Measurements from ENCODE around the gene VSIG2. TPM values are rescaled to one million over a fixed set of nuclear protein-coding genes. Genes with fewer than 3 reads are reported as not detected.

The VSIG2 gene
- total RNA-seq, 1 experiment from 2014 or later = not detected

DNA sequence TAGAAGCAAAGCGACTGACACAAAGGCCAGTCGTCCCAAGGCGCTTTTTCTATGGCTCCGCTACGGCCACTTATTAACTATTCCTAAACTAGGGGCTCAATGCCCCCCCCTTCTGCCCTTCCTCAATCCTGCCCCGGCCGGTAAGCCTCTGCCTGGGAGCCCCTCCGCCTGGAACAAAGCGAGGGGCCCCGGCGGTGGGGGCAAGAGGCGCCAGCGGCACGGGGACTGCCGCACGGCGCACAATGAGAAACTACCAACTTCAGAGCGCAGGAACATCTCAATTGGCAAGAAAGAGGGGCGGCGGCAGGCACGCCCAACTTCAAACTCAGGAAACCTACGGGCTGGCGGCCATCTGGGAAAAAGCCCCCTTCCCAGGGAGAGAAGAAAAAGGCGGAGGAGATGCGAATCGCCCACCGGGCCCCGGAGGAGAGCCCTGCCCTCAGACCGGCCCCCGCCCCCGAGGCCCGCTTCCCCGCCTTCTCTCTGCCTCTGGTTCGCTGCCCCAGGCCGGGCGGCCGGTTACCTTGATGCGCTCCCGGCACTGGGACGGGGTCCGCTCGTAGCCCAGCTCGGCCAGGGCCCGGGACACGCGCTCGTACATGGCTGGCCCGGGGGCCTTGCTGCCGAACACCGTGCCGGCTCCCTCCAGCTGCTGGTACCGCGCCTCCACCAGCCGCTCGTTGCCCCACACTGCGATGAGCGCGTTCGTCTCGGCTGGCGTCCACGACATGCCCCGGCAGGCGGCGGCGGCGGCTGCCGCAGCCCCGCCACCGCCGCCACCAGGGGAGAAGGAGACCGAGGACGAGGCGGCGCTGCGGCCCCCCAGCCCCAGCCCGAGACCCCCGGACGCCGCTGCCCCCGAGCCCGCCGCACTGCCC, 47.5 kb upstream of the VSIG2 start:
- Mint-ChIP-seq H3K9me3 (ENCODE audit: unreplicated experiment) (no peaks in the 10 kb centered on the region), H3K4me3 (ENCODE audit: unreplicated experiment) (peak overlapping the region; percentile 83), H3K36me3 (ENCODE audit: insufficient read depth, unreplicated experiment) (no peaks in the 10 kb centered on the region), H3K4me1 (ENCODE audit: insufficient read depth, unreplicated experiment) (peaks cover 11% of the 10 kb centered on the region), H3K27me3 (ENCODE audit: insufficient read depth, unreplicated experiment) (no peaks in the 10 kb centered on the region), H3K27ac (ENCODE audit: low read depth, unreplicated experiment) (peak overlapping the region; percentile 80)
- BruUV-seq (replicated peaks) = no TSS peak
- TF ChIP-seq, protein P1, sequence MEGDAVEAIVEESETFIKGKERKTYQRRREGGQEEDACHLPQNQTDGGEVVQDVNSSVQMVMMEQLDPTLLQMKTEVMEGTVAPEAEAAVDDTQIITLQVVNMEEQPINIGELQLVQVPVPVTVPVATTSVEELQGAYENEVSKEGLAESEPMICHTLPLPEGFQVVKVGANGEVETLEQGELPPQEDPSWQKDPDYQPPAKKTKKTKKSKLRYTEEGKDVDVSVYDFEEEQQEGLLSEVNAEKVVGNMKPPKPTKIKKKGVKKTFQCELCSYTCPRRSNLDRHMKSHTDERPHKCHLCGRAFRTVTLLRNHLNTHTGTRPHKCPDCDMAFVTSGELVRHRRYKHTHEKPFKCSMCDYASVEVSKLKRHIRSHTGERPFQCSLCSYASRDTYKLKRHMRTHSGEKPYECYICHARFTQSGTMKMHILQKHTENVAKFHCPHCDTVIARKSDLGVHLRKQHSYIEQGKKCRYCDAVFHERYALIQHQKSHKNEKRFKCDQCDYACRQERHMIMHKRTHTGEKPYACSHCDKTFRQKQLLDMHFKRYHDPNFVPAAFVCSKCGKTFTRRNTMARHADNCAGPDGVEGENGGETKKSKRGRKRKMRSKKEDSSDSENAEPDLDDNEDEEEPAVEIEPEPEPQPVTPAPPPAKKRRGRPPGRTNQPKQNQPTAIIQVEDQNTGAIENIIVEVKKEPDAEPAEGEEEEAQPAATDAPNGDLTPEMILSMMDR (IDR thresholded peaks at IDR 0.05; ENCODE audit: unreplicated experiment) = no peak
- ChIA-PET POLR2A (interaction anchor here (0.6 to 4.9 kb wide), 30 partner anchors 9 to 1221 kb away, joined by 3 to 19 read pairs (median 4); partner anchors contain the start of genes CCDC15, ESAM, NRGN and SIAE), CTCF (interaction anchor here (0.7 to 16.8 kb wide), 15 partner anchors 12 to 397 kb away, joined by 3 to 201 read pairs (median 5); partner anchors contain the start of genes ESAM, SIAE, SPA17 and VSIG2)
- peak; percentile 36 for DNase-seq (ENCODE audit: unreplicated experiment)
- intact Hi-C loops (cut with micrococcal nuclease) = loop anchor here (1.0 to 10.0 kb wide), 2 partner anchors 38 to 55 kb away; no protein-coding TSS in a partner anchor

DNA sequence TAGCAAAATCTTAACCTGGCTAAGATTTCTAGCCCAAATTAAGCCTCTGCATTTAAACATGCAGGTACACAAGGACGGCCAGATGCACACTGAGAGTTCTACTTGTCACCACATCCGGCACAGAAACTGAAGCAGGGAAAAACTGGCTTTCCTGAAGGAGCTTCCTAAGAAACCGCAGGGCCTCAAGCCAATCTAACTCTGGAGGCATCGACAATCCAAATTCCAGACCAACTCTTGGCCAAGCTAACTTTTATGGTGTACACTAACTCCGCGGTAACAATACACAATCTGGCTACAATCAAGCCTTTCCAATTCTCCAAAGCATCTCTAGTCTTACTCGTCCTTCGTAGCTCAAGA, 46.9 kb upstream of the VSIG2 start:
- peak; percentile 51 for DNase-seq (ENCODE audit: unreplicated experiment)
- ChIA-PET POLR2A (interaction anchor here (0.8 to 4.9 kb wide), 19 partner anchors 9 to 794 kb away, joined by 3 to 19 read pairs (median 4); partner anchors contain the start of genes CCDC15, NRGN, SIAE and SPA17), CTCF (interaction anchor here (0.7 to 16.8 kb wide), 17 partner anchors 12 to 397 kb away, joined by 3 to 201 read pairs (median 4); partner anchors contain the start of genes ESAM, SIAE, SPA17 and VSIG2)
- intact Hi-C loops (cut with micrococcal nuclease) = loop anchor here (10.0 kb wide), 1 partner anchor 54 kb away; no protein-coding TSS in a partner anchor
- peaks cover 11% of the 10 kb centered on the region for H3K4me1 Mint-ChIP-seq (ENCODE audit: insufficient read depth, unreplicated experiment)
- no TSS peak for BruUV-seq (replicated peaks)
- peak overlapping the region; percentile 80 for H3K27ac Mint-ChIP-seq (ENCODE audit: low read depth, unreplicated experiment)
- H3K36me3 Mint-ChIP-seq (ENCODE audit: insufficient read depth, unreplicated experiment) = no peaks in the 10 kb centered on the region
- peak overlapping the region; percentile 83 for H3K4me3 Mint-ChIP-seq (ENCODE audit: unreplicated experiment)
- H3K9me3 Mint-ChIP-seq (ENCODE audit: unreplicated experiment) = no peaks in the 10 kb centered on the region
- TF ChIP-seq, protein P1 (IDR thresholded peaks at IDR 0.05; ENCODE audit: unreplicated experiment) = no peak
- H3K27me3 Mint-ChIP-seq (ENCODE audit: insufficient read depth, unreplicated experiment) = no peaks in the 10 kb centered on the region

DNA sequence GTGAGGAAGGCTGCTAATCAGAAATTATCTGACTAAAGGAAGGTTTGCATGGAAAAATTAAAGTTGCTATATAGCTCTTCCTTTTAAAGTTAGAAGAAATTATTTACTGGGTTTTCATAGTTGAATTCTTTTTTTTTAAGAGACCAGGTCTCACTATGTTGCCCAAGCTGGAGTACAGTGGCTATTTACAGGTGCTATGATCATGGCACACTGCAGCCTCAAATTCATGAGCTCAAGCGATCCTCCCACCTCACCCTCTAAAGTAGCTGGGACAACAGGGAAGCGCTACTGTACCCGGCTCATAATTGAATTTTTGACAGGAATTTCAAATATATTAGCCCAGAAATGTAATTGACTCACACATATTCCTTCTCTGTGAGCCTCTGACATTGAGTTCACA, 44.3 kb upstream of the VSIG2 start:
- ChIA-PET CTCF (interaction anchor here (0.5 to 16.8 kb wide), 8 partner anchors 15 to 1219 kb away, joined by 3 to 201 read pairs (median 12); no protein-coding TSS in a partner anchor), POLR2A (interaction anchor here (1.1 kb wide), 1 partner anchor 11 kb away, joined by 4 read pairs; no protein-coding TSS in a partner anchor)
- intact Hi-C loops (cut with micrococcal nuclease) = loop anchor here (10.0 kb wide), 1 partner anchor 52 kb away; no protein-coding TSS in a partner anchor
- Mint-ChIP-seq H3K4me1 (ENCODE audit: insufficient read depth, unreplicated experiment) (peaks cover 27% of the 10 kb centered on the region), H3K27ac (ENCODE audit: low read depth, unreplicated experiment) (no peak overlapping the region), H3K9me3 (ENCODE audit: unreplicated experiment) (no peaks in the 10 kb centered on the region), H3K4me3 (ENCODE audit: unreplicated experiment) (no peak overlapping the region), H3K36me3 (ENCODE audit: insufficient read depth, unreplicated experiment) (no peaks in the 10 kb centered on the region), H3K27me3 (ENCODE audit: insufficient read depth, unreplicated experiment) (no peaks in the 10 kb centered on the region)
- BruUV-seq (replicated peaks) = no TSS peak
- TF ChIP-seq, protein P1 (IDR thresholded peaks at IDR 0.05; ENCODE audit: unreplicated experiment) = no peak
- DNase-seq (ENCODE audit: unreplicated experiment) = no peak

All from MCF 10A (cell line).